ENCODE measurements around the gene WDR49.
"Not testable (repeated sequence)": the region's sequence is repeated elsewhere in the genome, so short reads cannot be mapped to it uniquely, and the experiment has no call there.

WDR49 gene

GRCh38 chr3:167653760-167654159 is at the start of gene WDR49:
WDR49 (minus strand) TSS chr3:167653942; CDS start chr3:167653425, 517 bp downstream.
- no peak for DNase-seq

GRCh38 chr3:167700926-167701325 is 47.2 kb upstream of the WDR49 start:
- DNase-seq = no peak

- DNase-seq = no peak
These were observed 46.3 kb upstream of the WDR49 start for GRCh38 chr3:167700046-167700445.

- no peak for DNase-seq
These were observed 40.4 kb upstream of the WDR49 start for GRCh38 chr3:167694121-167694520.

- DNase-seq = no peak
These were observed 37.6 kb upstream of the WDR49 start for GRCh38 chr3:167691366-167691765.

GRCh38 chr3:167684388-167684993 is 30.7 kb upstream of the WDR49 start:
- DNase-seq = peak; percentile 57

- DNase-seq = no peak
These were observed 25.8 kb upstream of the WDR49 start for GRCh38 chr3:167679526-167679925.

- DNase-seq = no peak
These were observed 22.1 kb upstream of the WDR49 start for GRCh38 chr3:167675848-167676247.

- no peak for DNase-seq
These were observed 19.5 kb upstream of the WDR49 start for GRCh38 chr3:167673221-167673620.

GRCh38 chr3:167671878-167672427 is 18.2 kb upstream of the WDR49 start:
- no peak for DNase-seq

- DNase-seq = no peak
These were observed 16.0 kb upstream of the WDR49 start for GRCh38 chr3:167669699-167670098.

- DNase-seq = no peak
These were observed 14.9 kb upstream of the WDR49 start for GRCh38 chr3:167668651-167669050.

- no peak for DNase-seq
These were observed 12.8 kb upstream of the WDR49 start for GRCh38 chr3:167666563-167666962.

- no peak for DNase-seq
These were observed 9.2 kb upstream of the WDR49 start for GRCh38 chr3:167662919-167663400.

GRCh38 chr3:167657684-167658225 is 4.0 kb upstream of the WDR49 start:
- DNase-seq = no peak

GRCh38 chr3:167656821-167657220 is 3.1 kb upstream of the WDR49 start:
- DNase-seq = no peak

GRCh38 chr3:167653155-167653554 is 587 bp downstream of the WDR49 start:
- DNase-seq = no peak

- DNase-seq = no peak
These were observed 1.9 kb downstream of the WDR49 start for GRCh38 chr3:167651826-167652225.

GRCh38 chr3:167650459-167650858 is 3.3 kb downstream of the WDR49 start:
- no peak for DNase-seq

GRCh38 chr3:167649746-167650145 is 4.0 kb downstream of the WDR49 start:
- DNase-seq = no peak

- no peak for DNase-seq
These were observed 9.1 kb downstream of the WDR49 start for GRCh38 chr3:167644611-167645010.

- DNase-seq = no peak
These were observed 22.3 kb downstream of the WDR49 start for GRCh38 chr3:167631471-167631870.

- no peak for DNase-seq
These were observed 27.3 kb downstream of the WDR49 start for GRCh38 chr3:167626490-167626889.

GRCh38 chr3:167615030-167615429 is 38.7 kb downstream of the WDR49 start:
- DNase-seq = no peak

GRCh38 chr3:167614196-167614595 is 39.5 kb downstream of the WDR49 start:
- DNase-seq = not testable (repeated sequence)

Measured in NCI-H2171 treated with DMSO at 0.1 percent for 48 hours (cell line).